ENCODE measurements around the gene COA6. TPM values are rescaled to one million over a fixed set of nuclear protein-coding genes. Genes with fewer than 3 reads are reported as not detected.

The COA6 gene
- total and polyA plus RNA-seq, 2 of the 13 experiments (the other 11 are each of a cell fraction or from before 2014, with no cell fraction given), result 32.4 to 104 TPM

- TF ChIP-seq, protein P1, sequence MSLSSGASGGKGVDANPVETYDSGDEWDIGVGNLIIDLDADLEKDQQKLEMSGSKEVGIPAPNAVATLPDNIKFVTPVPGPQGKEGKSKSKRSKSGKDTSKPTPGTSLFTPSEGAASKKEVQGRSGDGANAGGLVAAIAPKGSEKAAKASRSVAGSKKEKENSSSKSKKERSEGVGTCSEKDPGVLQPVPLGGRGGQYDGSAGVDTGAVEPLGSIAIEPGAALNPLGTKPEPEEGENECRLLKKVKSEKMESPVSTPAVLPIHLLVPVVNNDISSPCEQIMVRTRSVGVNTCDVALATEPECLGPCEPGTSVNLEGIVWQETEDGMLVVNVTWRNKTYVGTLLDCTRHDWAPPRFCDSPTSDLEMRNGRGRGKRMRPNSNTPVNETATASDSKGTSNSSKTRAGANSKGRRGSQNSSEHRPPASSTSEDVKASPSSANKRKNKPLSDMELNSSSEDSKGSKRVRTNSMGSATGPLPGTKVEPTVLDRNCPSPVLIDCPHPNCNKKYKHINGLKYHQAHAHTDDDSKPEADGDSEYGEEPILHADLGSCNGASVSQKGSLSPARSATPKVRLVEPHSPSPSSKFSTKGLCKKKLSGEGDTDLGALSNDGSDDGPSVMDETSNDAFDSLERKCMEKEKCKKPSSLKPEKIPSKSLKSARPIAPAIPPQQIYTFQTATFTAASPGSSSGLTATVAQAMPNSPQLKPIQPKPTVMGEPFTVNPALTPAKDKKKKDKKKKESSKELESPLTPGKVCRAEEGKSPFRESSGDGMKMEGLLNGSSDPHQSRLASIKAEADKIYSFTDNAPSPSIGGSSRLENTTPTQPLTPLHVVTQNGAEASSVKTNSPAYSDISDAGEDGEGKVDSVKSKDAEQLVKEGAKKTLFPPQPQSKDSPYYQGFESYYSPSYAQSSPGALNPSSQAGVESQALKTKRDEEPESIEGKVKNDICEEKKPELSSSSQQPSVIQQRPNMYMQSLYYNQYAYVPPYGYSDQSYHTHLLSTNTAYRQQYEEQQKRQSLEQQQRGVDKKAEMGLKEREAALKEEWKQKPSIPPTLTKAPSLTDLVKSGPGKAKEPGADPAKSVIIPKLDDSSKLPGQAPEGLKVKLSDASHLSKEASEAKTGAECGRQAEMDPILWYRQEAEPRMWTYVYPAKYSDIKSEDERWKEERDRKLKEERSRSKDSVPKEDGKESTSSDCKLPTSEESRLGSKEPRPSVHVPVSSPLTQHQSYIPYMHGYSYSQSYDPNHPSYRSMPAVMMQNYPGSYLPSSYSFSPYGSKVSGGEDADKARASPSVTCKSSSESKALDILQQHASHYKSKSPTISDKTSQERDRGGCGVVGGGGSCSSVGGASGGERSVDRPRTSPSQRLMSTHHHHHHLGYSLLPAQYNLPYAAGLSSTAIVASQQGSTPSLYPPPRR (CRISPR knock-in tag; IDR thresholded peaks at IDR 0.05; ENCODE audit: borderline replicate concordance), result no peak; the same call in none of the 2 replicates
- TF ChIP-seq ZBTB7A (CRISPR knock-in tag; IDR thresholded peaks at IDR 0.05) (no peak), HES4 (CRISPR knock-in tag; IDR thresholded peaks at IDR 0.05; ENCODE audit: borderline replicate concordance) (no peak; the same call in 1 of the 2 replicates), ZNF326 (CRISPR knock-in tag; IDR thresholded peaks at IDR 0.05; ENCODE audit: borderline replicate concordance) (no peak), ZNF577 (CRISPR knock-in tag; IDR thresholded peaks at IDR 0.05; ENCODE audit: borderline replicate concordance, low read depth) (no peak), MTA1 (CRISPR knock-in tag; IDR thresholded peaks at IDR 0.05; ENCODE audit: borderline replicate concordance) (peak; percentile 94; the same call in 1 of the 2 replicates), HOMEZ (CRISPR knock-in tag; IDR thresholded peaks at IDR 0.05; ENCODE audit: low read depth) (peak; percentile 12; the same call in 1 of the 2 replicates), ZNF720 (CRISPR knock-in tag; IDR thresholded peaks at IDR 0.05) (no peak), ZSCAN9 (CRISPR knock-in tag; IDR thresholded peaks at IDR 0.05; ENCODE audit: borderline replicate concordance) (no peak), ZNF776 (CRISPR knock-in tag; IDR thresholded peaks at IDR 0.05) (peak; percentile 75; the same call in 1 of the 2 replicates), SOX5 (CRISPR knock-in tag; IDR thresholded peaks at IDR 0.05; ENCODE audit: borderline replicate concordance) (no peak), ZFP36L2 (CRISPR knock-in tag; IDR thresholded peaks at IDR 0.05) (peak; percentile 17; the same call in 1 of the 2 replicates), DNMT3B (CRISPR knock-in tag; conservative IDR thresholded peaks at IDR 0.05) (no peak), SPEN (CRISPR knock-in tag; IDR thresholded peaks at IDR 0.05; ENCODE audit: low read depth) (peak; percentile 80), THAP8 (CRISPR knock-in tag; IDR thresholded peaks at IDR 0.05; ENCODE audit: borderline replicate concordance) (no peak), REPIN1 (CRISPR knock-in tag; IDR thresholded peaks at IDR 0.05; ENCODE audit: borderline replicate concordance, low read depth) (peak; percentile 81; the same call in 1 of the 2 replicates)
- TF ChIP-seq, protein P2, sequence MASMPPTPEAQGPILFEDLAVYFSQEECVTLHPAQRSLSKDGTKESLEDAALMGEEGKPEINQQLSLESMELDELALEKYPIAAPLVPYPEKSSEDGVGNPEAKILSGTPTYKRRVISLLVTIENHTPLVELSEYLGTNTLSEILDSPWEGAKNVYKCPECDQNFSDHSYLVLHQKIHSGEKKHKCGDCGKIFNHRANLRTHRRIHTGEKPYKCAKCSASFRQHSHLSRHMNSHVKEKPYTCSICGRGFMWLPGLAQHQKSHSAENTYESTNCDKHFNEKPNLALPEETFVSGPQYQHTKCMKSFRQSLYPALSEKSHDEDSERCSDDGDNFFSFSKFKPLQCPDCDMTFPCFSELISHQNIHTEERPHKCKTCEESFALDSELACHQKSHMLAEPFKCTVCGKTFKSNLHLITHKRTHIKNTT (CRISPR knock-in tag; IDR thresholded peaks at IDR 0.05), result no peak
- TF ChIP-seq, protein P3, sequence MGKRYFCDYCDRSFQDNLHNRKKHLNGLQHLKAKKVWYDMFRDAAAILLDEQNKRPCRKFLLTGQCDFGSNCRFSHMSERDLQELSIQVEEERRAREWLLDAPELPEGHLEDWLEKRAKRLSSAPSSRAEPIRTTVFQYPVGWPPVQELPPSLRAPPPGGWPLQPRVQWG (CRISPR knock-in tag; IDR thresholded peaks at IDR 0.05; ENCODE audit: borderline replicate concordance, low read depth), result no peak
Observed at GRCh38 chr1:234373064-234373958, at the start of gene COA6 (continued).

Measured in HepG2 (cell line).